Measurements from ENCODE around the gene HK3.

DNA sequence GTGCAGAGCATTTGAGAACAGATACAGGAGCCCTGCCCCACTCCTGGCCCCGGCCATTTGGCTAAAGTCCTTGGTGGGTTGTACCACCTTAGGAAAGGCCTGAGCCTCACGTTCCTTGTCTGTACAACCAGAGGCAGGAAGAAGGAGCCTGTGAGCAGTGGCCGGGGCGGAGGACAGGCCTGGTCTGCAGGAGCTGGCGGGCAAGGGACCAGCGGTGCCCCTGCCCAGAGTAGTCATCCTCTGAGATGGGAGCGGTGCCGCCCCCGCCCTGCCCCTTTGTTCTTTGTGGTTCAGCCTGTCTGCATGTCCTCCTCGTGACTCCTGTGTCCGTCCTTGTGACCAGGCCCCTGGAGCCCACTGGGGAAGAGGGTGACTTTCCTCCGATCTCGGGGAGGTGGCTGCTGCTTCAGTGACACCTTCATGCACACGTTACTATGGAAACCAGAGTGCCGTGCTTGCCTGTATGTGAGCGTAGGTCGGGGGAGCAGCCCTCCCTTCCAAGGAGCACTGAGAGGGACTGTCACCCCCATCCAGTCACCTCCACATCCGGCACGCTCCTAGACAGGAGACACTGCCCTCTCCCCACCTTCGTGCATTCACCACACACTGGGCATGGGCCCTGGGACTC, 45.9 kb downstream of the HK3 start:
- TF ChIP-seq, protein P1, sequence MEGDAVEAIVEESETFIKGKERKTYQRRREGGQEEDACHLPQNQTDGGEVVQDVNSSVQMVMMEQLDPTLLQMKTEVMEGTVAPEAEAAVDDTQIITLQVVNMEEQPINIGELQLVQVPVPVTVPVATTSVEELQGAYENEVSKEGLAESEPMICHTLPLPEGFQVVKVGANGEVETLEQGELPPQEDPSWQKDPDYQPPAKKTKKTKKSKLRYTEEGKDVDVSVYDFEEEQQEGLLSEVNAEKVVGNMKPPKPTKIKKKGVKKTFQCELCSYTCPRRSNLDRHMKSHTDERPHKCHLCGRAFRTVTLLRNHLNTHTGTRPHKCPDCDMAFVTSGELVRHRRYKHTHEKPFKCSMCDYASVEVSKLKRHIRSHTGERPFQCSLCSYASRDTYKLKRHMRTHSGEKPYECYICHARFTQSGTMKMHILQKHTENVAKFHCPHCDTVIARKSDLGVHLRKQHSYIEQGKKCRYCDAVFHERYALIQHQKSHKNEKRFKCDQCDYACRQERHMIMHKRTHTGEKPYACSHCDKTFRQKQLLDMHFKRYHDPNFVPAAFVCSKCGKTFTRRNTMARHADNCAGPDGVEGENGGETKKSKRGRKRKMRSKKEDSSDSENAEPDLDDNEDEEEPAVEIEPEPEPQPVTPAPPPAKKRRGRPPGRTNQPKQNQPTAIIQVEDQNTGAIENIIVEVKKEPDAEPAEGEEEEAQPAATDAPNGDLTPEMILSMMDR (IDR thresholded peaks at IDR 0.05): no peak
- TF ChIP-seq POLR2A (IDR thresholded peaks at IDR 0.05): no peak
